Measurements from ENCODE around the gene SEPHS2. TPM values are rescaled to one million over a fixed set of nuclear protein-coding genes. Genes with fewer than 3 reads are reported as not detected.

SEPHS2 gene
- total RNA-seq, 1 donor from 2014 or later = 42.6 TPM

DNA sequence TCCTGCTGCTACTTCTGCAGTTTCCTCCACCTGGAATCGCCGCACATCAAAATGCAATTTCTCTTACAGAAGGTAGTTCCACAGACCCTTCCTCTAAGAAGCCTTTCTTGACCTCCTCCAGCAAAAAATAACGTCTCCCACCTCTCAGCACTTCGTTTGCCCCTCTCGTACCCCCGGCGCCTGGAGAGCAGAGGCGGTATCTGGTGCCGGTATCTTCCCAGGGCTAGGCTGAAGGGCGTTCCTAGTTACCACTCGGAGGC, 16.3 kb downstream of the SEPHS2 start:
- Mint-ChIP-seq H3K4me1 (ENCODE audit: low read depth) (peaks cover 10% of the 10 kb centered on the region), H3K9me3 (ENCODE audit: low read depth) (no peaks in the 10 kb centered on the region), H3K27ac (peak overlapping the region; percentile 1), H3K27me3 (no peaks in the 10 kb centered on the region), H3K36me3 (ENCODE audit: insufficient read depth) (peaks cover 16% of the 10 kb centered on the region), H3K4me3 (ENCODE audit: low read depth) (no peak overlapping the region)
- TF ChIP-seq, protein P1, sequence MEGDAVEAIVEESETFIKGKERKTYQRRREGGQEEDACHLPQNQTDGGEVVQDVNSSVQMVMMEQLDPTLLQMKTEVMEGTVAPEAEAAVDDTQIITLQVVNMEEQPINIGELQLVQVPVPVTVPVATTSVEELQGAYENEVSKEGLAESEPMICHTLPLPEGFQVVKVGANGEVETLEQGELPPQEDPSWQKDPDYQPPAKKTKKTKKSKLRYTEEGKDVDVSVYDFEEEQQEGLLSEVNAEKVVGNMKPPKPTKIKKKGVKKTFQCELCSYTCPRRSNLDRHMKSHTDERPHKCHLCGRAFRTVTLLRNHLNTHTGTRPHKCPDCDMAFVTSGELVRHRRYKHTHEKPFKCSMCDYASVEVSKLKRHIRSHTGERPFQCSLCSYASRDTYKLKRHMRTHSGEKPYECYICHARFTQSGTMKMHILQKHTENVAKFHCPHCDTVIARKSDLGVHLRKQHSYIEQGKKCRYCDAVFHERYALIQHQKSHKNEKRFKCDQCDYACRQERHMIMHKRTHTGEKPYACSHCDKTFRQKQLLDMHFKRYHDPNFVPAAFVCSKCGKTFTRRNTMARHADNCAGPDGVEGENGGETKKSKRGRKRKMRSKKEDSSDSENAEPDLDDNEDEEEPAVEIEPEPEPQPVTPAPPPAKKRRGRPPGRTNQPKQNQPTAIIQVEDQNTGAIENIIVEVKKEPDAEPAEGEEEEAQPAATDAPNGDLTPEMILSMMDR (IDR thresholded peaks at IDR 0.05; ENCODE audit: unreplicated experiment) = no peak
- no peak for DNase-seq (ENCODE audit: low spot score, unreplicated experiment)

DNA sequence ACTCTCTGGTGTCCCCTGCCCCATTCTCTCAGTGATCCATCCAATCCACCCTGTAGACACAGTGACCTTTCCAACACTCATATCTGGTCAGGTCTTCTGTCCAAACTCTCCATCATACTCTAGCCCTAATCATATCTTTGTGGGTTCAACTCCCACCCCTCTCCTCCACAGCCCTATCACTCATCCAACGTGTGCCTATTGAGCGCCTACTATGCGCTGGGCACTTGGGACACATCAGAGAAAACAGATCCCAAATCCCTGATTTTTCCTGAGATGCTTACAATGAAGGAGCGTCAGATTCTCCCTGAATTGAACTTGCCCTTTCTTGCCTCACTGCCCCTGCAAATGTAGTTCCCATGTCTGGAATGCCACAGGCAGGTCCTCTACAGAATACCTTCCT, 17.6 kb downstream of the SEPHS2 start:
- Mint-ChIP-seq H3K27me3 (no peaks in the 10 kb centered on the region), H3K36me3 (ENCODE audit: insufficient read depth) (peaks cover 16% of the 10 kb centered on the region), H3K9me3 (ENCODE audit: low read depth) (no peaks in the 10 kb centered on the region), H3K4me3 (ENCODE audit: low read depth) (no peak overlapping the region), H3K4me1 (ENCODE audit: low read depth) (peaks cover 8% of the 10 kb centered on the region), H3K27ac (peak overlapping the region; percentile 0)
- no peak for DNase-seq (ENCODE audit: low spot score, unreplicated experiment)
- TF ChIP-seq, protein P1 (IDR thresholded peaks at IDR 0.05; ENCODE audit: unreplicated experiment) = no peak

DNA sequence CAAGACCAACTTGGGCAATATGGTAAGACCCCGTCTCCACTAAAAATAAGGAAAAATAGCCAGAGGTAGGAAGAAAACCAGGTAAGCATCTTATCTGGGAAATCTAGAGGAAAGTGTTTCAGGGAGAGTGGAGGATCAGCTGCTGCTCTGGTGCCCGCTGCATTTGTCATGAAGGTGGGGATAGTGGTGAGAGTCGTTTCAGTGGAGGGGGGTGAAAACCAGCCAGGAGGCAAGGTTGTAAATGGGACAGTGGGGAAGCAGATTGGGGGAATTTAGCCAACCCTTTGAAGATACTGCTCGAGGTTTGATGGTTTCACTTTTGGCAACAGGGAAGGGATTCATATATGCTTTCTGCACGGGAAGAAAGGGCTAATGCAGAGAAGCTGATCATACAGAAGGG, 24.7 kb downstream of the SEPHS2 start:
- no peak overlapping the region for H3K4me3 Mint-ChIP-seq (ENCODE audit: low read depth)
- no peaks in the 10 kb centered on the region for H3K27me3 Mint-ChIP-seq
- peaks cover 25% of the 10 kb centered on the region for H3K36me3 Mint-ChIP-seq (ENCODE audit: insufficient read depth)
- DNase-seq (ENCODE audit: low spot score, unreplicated experiment) = no peak
- H3K4me1 Mint-ChIP-seq (ENCODE audit: low read depth) = no peaks in the 10 kb centered on the region
- TF ChIP-seq, protein P1 (IDR thresholded peaks at IDR 0.05; ENCODE audit: unreplicated experiment) = no peak
- H3K27ac Mint-ChIP-seq = no peak overlapping the region
- no peaks in the 10 kb centered on the region for H3K9me3 Mint-ChIP-seq (ENCODE audit: low read depth)

DNA sequence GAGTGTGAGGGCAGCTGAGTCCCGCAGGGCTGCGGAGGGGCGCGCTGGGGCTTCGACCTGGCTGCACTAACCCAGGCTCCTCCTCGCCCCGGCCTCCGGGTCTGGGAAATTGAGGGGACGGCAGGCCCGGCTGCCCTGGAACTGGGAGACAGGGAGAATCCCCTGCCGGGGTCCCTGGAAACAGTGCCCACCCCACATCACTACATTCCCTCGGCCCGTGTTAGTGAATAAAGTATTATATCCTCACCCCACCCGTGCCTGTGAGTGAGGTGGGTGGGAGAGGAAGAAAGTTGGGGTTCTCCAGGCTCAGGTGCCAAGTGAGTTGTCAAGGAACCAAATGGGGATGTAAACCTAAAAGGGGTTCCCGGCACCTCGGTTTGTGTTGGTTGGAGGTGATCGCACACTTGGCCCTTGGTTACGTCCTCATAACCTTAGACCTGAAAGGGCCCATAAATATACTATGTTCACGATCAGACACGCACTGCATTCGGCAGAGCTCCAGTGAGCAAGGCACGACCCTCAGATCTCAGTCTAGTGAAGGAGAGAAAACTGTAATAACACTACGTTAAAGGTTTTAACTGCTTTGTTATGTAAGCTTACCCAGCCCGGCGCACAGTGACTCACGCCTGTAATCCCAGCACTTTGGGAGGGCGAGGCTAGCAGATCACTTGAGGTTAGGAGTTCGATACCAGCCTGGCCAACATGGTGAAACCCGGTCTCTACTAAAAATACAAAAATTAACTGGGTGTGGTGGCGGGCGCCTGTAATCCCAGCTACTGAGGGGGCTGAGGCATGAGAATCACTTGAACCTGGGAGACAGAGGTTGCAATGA, 27.1 kb downstream of the SEPHS2 start:
- Mint-ChIP-seq H3K27ac (peak overlapping the region; percentile 80), H3K4me3 (ENCODE audit: low read depth) (peak overlapping the region; percentile 55), H3K27me3 (no peaks in the 10 kb centered on the region), H3K9me3 (ENCODE audit: low read depth) (no peaks in the 10 kb centered on the region), H3K4me1 (ENCODE audit: low read depth) (no peaks in the 10 kb centered on the region), H3K36me3 (ENCODE audit: insufficient read depth) (peaks cover 20% of the 10 kb centered on the region)
- DNase-seq (ENCODE audit: low spot score, unreplicated experiment) = no peak
- TF ChIP-seq, protein P1 (IDR thresholded peaks at IDR 0.05; ENCODE audit: unreplicated experiment) = no peak

DNA sequence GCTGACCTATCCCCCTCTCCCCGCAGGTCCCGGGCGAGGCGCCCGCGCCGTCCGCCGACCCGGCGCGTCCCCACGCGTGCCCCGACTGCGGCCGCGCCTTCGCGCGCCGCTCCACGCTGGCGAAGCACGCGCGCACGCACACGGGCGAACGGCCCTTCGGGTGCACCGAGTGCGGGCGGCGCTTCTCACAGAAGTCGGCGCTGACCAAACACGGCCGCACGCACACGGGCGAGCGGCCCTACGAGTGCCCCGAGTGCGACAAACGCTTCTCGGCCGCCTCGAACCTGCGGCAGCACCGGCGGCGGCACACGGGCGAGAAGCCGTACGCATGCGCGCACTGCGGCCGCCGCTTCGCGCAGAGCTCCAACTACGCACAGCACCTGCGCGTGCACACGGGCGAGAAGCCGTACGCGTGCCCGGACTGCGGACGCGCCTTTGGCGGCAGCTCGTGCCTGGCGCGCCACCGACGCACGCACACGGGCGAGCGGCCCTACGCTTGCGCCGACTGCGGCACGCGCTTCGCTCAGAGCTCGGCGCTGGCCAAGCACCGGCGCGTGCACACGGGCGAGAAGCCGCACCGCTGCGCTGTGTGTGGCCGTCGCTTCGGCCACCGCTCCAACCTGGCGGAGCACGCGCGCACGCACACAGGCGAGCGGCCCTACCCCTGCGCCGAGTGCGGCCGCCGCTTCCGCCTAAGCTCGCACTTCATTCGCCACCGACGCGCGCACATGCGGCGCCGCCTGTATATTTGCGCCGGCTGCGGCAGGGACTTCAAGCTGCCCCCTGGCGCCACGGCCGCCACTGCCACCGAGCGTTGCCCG, 27.9 kb downstream of the SEPHS2 start:
- Mint-ChIP-seq H3K4me3 (ENCODE audit: low read depth) (peak overlapping the region; percentile 55), H3K27ac (no peak overlapping the region), H3K27me3 (no peaks in the 10 kb centered on the region), H3K4me1 (ENCODE audit: low read depth) (no peaks in the 10 kb centered on the region), H3K36me3 (ENCODE audit: insufficient read depth) (peaks cover 21% of the 10 kb centered on the region), H3K9me3 (ENCODE audit: low read depth) (no peaks in the 10 kb centered on the region)
- DNase-seq (ENCODE audit: low spot score, unreplicated experiment) = peak; percentile 80
- TF ChIP-seq, protein P1 (IDR thresholded peaks at IDR 0.05; ENCODE audit: unreplicated experiment) = peak; percentile 41
